IMR-90 (cell line): ENCODE measurements around the gene KCTD12. TPM values are rescaled to one million over a fixed set of nuclear protein-coding genes. Genes with fewer than 3 reads are reported as not detected.

Source experiments
- ATAC-seq: fragments of 200-7000 bp; cut with Tn5 transposase; 2 replicates; pipeline ENCODE4 v1.9.1; 2020; ENCODE audit warnings: low read depth, mild to moderate bottlenecking, moderate library complexity
- BruUV-seq: library from RNA; stranded (reverse); fragments of 400-500 nt; replicated peaks from 2 replicates; lab custom pipeline; 2021; lab: Mats Ljungman, UMichigan
- CTCF ChIA-PET: fragments of 300-600 bp; formaldehyde crosslinking; extraction: SDS; loops from one replicate; lab custom pipeline; 2021; ENCODE audit warnings: antibody characterized with exemption; lab: Yijun Ruan, JAX
- POLR2A ChIA-PET: fragments of 300-600 bp; sonication (Branson Sonifier 250); formaldehyde crosslinking; loops from one replicate; lab custom pipeline; 2022; ENCODE audit warnings: antibody characterized with exemption; ENCODE audit not compliant: unreplicated experiment; lab: Charles Lee
- DNase-seq: peaks from one replicate; pipeline ENCODE4 v3.0.0; 2013
- H2AFZ ChIP-seq: replicated peaks from 2 replicates; pipeline ENCODE3; 2013; ENCODE audit warnings: low read length, mild to moderate bottlenecking; ENCODE audit not compliant: poor library complexity
- H2AK5ac ChIP-seq: 2 replicates; pipeline ENCODE4 v1.6.1; 2013; ENCODE audit warnings: low read depth, low read length, inconsistent platforms
- H2AK9ac ChIP-seq: replicated peaks from 2 replicates; pipeline ENCODE3; 2013; ENCODE audit warnings: mild to moderate bottlenecking, low read depth, low read length, moderate library complexity; ENCODE audit not compliant: poor library complexity
- H2BK120ac ChIP-seq: 2 replicates; pipeline ENCODE4 v1.6.1; 2013; ENCODE audit warnings: low read depth, low read length, inconsistent platforms
- H2BK15ac ChIP-seq: 3 replicates; pipeline ENCODE4 v1.6.1; 2013; ENCODE audit warnings: low read depth, low read length, inconsistent platforms
- H2BK20ac ChIP-seq: 2 replicates; pipeline ENCODE4 v1.6.1; 2013; ENCODE audit warnings: low read depth, mild to moderate bottlenecking, inconsistent platforms, low read length, moderate library complexity
- H2BK5ac ChIP-seq: 2 replicates; pipeline ENCODE4 v1.6.1; 2013; ENCODE audit warnings: mild to moderate bottlenecking, low read depth, low read length, inconsistent platforms; ENCODE audit not compliant: poor library complexity, severe bottlenecking
- H3K14ac ChIP-seq: replicated peaks from 2 replicates; pipeline ENCODE4 v1.6.1; 2013; ENCODE audit warnings: low read depth, low read length, inconsistent platforms
- H3K18ac ChIP-seq: 2 replicates; pipeline ENCODE4 v1.6.1; 2013; ENCODE audit warnings: low read depth, low read length, control low read depth
- H3K23ac ChIP-seq: 2 replicates; pipeline ENCODE4 v1.6.1; 2013; ENCODE audit warnings: low read depth, low read length, inconsistent platforms
- H3K27ac ChIP-seq: 2 replicates; pipeline ENCODE4 v1.5.1; 2013; ENCODE audit warnings: mild to moderate bottlenecking, control low read depth, low read length; ENCODE audit not compliant: insufficient read depth
- H3K27me3 ChIP-seq: 2 replicates; pipeline ENCODE4 v1.6.1; 2013; ENCODE audit warnings: low read length; ENCODE audit not compliant: control insufficient read depth, insufficient read depth
- H3K36me3 ChIP-seq: 2 replicates; pipeline ENCODE4 v1.6.1; 2013; ENCODE audit warnings: low read length, mixed read lengths; ENCODE audit not compliant: control insufficient read depth, insufficient read depth
- H3K4ac ChIP-seq: 2 replicates; pipeline ENCODE4 v1.6.1; 2013; ENCODE audit warnings: low read depth, low read length, inconsistent platforms
- H3K4me1 ChIP-seq: 2 replicates; pipeline ENCODE4 v1.6.1; 2013; ENCODE audit warnings: low read length, mixed read lengths; ENCODE audit not compliant: control insufficient read depth, insufficient read depth
- H3K4me2 ChIP-seq: 2 replicates; pipeline ENCODE4 v1.6.1; 2013; ENCODE audit warnings: low read depth, mild to moderate bottlenecking, control low read depth, low read length, moderate library complexity
- H3K4me3 ChIP-seq: 2 replicates; pipeline ENCODE4 v1.5.1; 2013; ENCODE audit warnings: low read depth, mild to moderate bottlenecking, control low read depth, low read length, moderate library complexity; ENCODE audit not compliant: insufficient read depth
- H3K56ac ChIP-seq: 2 replicates; pipeline ENCODE4 v1.6.1; 2013; ENCODE audit warnings: low read length, inconsistent platforms; ENCODE audit not compliant: insufficient read depth; ENCODE audit errors: extremely low read depth
- H3K79me1 ChIP-seq, 2 experiments: 2 replicates each; pipeline ENCODE4 v1.6.1; 2013; ENCODE audit warnings: low read length in 2 of 2, inconsistent platforms in 1 of 2, low read depth in 1 of 2
- H3K9ac ChIP-seq: 2 replicates; pipeline ENCODE4 v1.6.1; 2013; ENCODE audit warnings: low read depth, low read length, control low read depth
- H3K9me1 ChIP-seq: 2 replicates; pipeline ENCODE4 v1.6.1; 2013; ENCODE audit warnings: low read length, inconsistent platforms; ENCODE audit not compliant: insufficient read depth
- H3K9me3 ChIP-seq: 2 replicates; pipeline ENCODE4 v1.6.1; 2013; ENCODE audit warnings: low read length; ENCODE audit not compliant: control insufficient read depth, insufficient read depth
- H4K20me1 ChIP-seq: 2 replicates; pipeline ENCODE4 v1.6.1; 2013; ENCODE audit warnings: low read length, inconsistent platforms; ENCODE audit not compliant: insufficient read depth
- H4K5ac ChIP-seq: 2 replicates; pipeline ENCODE4 v1.6.1; 2013; ENCODE audit warnings: mild to moderate bottlenecking, low read depth, low read length, control low read depth
- H4K8ac ChIP-seq, 2 experiments: 2 replicates each; pipeline ENCODE4 v1.6.1; 2013; ENCODE audit warnings: low read depth in 2 of 2, low read length in 2 of 2, control low read depth in 1 of 2, inconsistent platforms in 1 of 2
- H4K91ac ChIP-seq: 2 replicates; pipeline ENCODE4 v1.6.1; 2013; ENCODE audit warnings: low read depth, low read length, inconsistent platforms; ENCODE audit not compliant: insufficient read depth
- BHLHE40 ChIP-seq: fragments of 150-350 bp; IDR thresholded peaks from 2 replicates; pipeline ENCODE4 v1.6.1; 2016; ENCODE audit warnings: mild to moderate bottlenecking, low read depth, low read length
- CHD1 ChIP-seq: IDR thresholded peaks from 2 replicates; pipeline ENCODE4 v1.6.1; 2012; ENCODE audit warnings: low read depth, low read length, improper control_type of control experiment
- CTCF ChIP-seq: conservative IDR thresholded peaks from 2 replicates; pipeline ENCODE4 v1.5.1; 2012; ENCODE audit warnings: mild to moderate bottlenecking, low read depth, low read length, improper control_type of control experiment
- ELK1 ChIP-seq: fragments of 150-350 bp; IDR thresholded peaks from 2 replicates; pipeline ENCODE4 v1.6.1; 2016; ENCODE audit warnings: low read depth, mild to moderate bottlenecking, low read length, moderate library complexity, borderline replicate concordance
- MAFK ChIP-seq: IDR thresholded peaks from 2 replicates; pipeline ENCODE4 v1.6.1; 2012; ENCODE audit warnings: low read depth, low read length, improper control_type of control experiment
- NFE2L2 ChIP-seq: fragments of 150-350 bp; IDR thresholded peaks from 2 replicates; pipeline ENCODE4 v1.6.1; 2016; ENCODE audit warnings: low read depth, mild to moderate bottlenecking, low read length
- RAD21 ChIP-seq: IDR thresholded peaks from 2 replicates; pipeline ENCODE4 v1.6.1; 2012; ENCODE audit warnings: low read length, improper control_type of control experiment
- RCOR1 ChIP-seq: IDR thresholded peaks from 2 replicates; pipeline ENCODE4 v1.6.1; 2012; ENCODE audit warnings: mild to moderate bottlenecking, low read length, improper control_type of control experiment; ENCODE audit not compliant: insufficient replicate concordance
- USF2 ChIP-seq: fragments of 150-350 bp; IDR thresholded peaks from 2 replicates; pipeline ENCODE4 v1.6.1; 2017; ENCODE audit warnings: mild to moderate bottlenecking, antibody characterized with exemption, low read length, low read depth
- WGBS, 2 experiments: methylation state at CpG; one replicate each; pipeline versions ENCODE4 v1.1.5 to v1.1.7; 2013; ENCODE audit warnings: missing lambda C conversion rate in 2 of 2; ENCODE audit not compliant: insufficient read length in 1 of 2; ENCODE audit errors: extremely low coverage in 2 of 2; 5-methylcytosine and 5-hydroxymethylcytosine counted together
- dilution Hi-C: fragments of 300-500 bp; cut with HindIII; formaldehyde crosslinking; loops from one replicate; pipeline ENCODE4 v1.14.3; 2018; ENCODE audit warnings: low sequenced_read_pairs; ENCODE audit not compliant: unreplicated experiment
- in situ Hi-C: fragments of 300-500 bp; cut with MboI; formaldehyde crosslinking; loops from 3 replicates; pipeline ENCODE4 v1.14.3; 2019; ENCODE audit warnings: low sequenced_read_pairs, inconsistent platforms, mixed read lengths
- intact Hi-C: fragments of 100-400 bp; cut with micrococcal nuclease; formaldehyde crosslinking; loops from 2 replicates; pipeline ENCODE4 v1.10.0; 2022
- polyA plus RNA-seq, 3 experiments: library from polyadenylated mRNA; depleted of rRNA; stranded (reverse); fragments of >200 nt; gene quantifications; 2 replicates each; pipeline ENCODE4 v1.2.3, GENCODE V29; 2012; ENCODE audit warnings: low replicate concordance in 1 of 3
- total RNA-seq: library from RNA; depleted of rRNA; stranded (reverse); fragments of >200 nt; gene quantifications from 2 replicates; pipeline ENCODE4 v1.2.3, GENCODE V29; 2012

KCTD12 gene
- total and polyA plus RNA-seq, 2 of the 4 experiments (the other 2 are of a cell fraction) = 1.8 to 1.9 TPM

DNA sequence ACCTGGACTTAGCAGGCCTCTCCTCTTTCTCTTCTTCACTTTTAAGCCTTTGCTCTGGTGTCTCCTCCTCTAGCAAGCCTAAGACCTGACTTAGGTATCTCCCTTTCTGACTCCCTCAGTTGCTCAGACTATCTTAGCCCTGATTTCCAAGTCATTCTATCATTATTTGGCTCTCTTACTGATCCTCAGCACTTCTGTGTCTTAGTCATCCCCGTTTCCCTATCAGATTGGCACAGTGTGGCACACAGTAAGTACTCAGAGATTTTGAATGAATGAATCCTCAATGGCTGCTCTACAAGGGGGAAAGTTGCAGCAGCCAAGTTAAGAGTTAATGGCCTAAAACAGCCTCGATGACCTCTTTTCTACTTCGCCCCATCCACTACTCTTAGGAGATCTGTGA, 8.2 kb downstream of the KCTD12 start:
- BruUV-seq = no TSS peak
- ATAC-seq = no peak
- Histone ChIP-seq H3K56ac (no peak overlapping the region), H3K36me3 (no peaks in the 10 kb centered on the region), H3K18ac (no peak overlapping the region), H3K4me3 (no peak overlapping the region), H4K20me1 (no peaks in the 10 kb centered on the region), H3K9me3 (no peaks in the 10 kb centered on the region), H2BK120ac (no peak overlapping the region), H3K9ac (no peak overlapping the region), H2BK15ac (no peak overlapping the region), H3K4me2 (no peak overlapping the region), H3K79me1 (no peaks in the 10 kb centered on the region), H2AFZ (no peak overlapping the region), H4K8ac (no peak overlapping the region), H3K9me1 (peaks cover 3% of the 10 kb centered on the region; the same call in 1 of the 2 replicates), H2AK5ac (no peak overlapping the region), H2BK20ac (no peak overlapping the region), H3K14ac (no peak overlapping the region), H3K4me1 (peaks cover 3% of the 10 kb centered on the region), H4K5ac (no peak overlapping the region), H3K27ac (no peak overlapping the region), H2BK5ac (no peak overlapping the region), H2AK9ac (no peak overlapping the region), H3K23ac (no peak overlapping the region), H3K27me3 (peaks cover 2% of the 10 kb centered on the region; the same call in 1 of the 2 replicates), H4K91ac (no peak overlapping the region), H3K4ac (no peak overlapping the region)
- TF ChIP-seq ELK1 (no peak), CTCF (no peak), RCOR1 (no peak), NFE2L2 (no peak), CHD1 (no peak), MAFK (no peak), USF2 (no peak), RAD21 (no peak), BHLHE40 (no peak)
- intact Hi-C loops (no loop called here), in situ Hi-C loops (no loop called here), dilution Hi-C loops (no loop called here)
- CTCF ChIA-PET = no interaction called here
- DNase-seq = no peak
- POLR2A ChIA-PET = no interaction called here
- no CpG with 5 or more reads among the region's 3 CpGs for WGBS, 2 experiments
